Measurements from ENCODE around the gene C2CD2.

Gene C2CD2

DNA sequence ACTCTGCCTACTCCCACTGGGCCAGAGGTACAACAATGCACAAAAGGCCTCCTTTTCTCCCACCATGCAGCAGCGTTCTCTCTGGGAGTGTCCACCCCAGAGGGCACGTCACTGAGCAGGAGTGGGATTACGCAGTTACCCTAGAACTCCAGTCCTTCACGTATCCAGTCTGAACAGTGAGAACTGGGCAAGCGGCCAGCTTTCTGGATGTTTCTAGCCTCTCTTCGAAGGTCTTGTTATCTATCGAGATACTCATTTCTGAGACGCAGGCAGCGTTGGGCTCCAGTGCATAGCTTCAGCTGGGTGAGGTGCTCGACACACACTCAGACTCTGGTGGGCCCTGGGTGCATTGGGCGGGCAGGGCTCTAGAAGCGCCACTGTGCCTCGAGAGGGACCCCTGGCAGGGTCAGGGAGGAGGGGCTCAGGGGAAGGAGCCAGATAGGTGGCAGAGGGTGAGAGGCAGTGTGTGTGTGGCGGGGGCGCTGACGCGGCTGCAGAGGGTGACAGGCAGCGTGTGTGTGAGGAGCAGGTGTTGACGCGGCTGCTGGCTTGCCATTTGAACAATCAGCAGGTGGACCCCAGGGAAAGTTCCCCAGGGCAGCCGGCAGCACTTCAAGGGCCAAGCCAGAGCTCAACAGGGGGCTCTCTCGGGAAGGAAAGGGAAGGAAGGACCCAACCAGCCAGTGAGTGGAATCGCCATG is 102.6 kb downstream of the C2CD2 start:
- ATAC-seq, result no peak

DNA sequence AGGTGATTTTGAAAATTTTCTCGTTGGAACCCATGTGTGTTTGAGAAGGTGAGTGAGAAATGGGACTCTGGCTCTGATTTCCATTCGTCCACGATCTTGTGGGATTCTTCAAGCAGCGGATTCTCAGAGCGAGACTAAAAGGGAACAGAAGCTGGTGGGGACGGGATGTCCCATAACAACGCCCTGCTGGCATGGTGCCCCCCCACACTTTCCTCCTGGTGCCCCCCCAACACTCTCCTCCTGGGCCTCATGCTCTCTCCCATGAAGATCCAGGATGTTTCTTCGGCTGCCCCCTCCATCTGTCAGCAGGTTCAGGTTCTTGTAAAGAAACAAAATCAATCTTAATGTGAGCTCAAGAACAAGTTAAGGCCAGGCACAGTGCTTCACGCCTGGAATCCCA is 103.7 kb downstream of the C2CD2 start:
- no peak for ATAC-seq
- TF ChIP-seq TOX (CRISPR knock-in tag; IDR thresholded peaks at IDR 0.05; ENCODE audit: borderline replicate concordance) (no peak), BACH2 (CRISPR knock-in tag; IDR thresholded peaks at IDR 0.05; ENCODE audit: borderline replicate concordance) (no peak)
- TF ChIP-seq, protein P1, sequence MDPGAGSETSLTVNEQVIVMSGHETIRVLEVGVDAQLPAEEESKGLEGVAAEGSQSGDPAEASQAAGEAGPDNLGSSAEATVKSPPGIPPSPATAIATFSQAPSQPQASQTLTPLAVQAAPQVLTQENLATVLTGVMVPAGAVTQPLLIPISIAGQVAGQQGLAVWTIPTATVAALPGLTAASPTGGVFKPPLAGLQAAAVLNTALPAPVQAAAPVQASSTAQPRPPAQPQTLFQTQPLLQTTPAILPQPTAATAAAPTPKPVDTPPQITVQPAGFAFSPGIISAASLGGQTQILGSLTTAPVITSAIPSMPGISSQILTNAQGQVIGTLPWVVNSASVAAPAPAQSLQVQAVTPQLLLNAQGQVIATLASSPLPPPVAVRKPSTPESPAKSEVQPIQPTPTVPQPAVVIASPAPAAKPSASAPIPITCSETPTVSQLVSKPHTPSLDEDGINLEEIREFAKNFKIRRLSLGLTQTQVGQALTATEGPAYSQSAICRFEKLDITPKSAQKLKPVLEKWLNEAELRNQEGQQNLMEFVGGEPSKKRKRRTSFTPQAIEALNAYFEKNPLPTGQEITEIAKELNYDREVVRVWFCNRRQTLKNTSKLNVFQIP (CRISPR knock-in tag; IDR thresholded peaks at IDR 0.05; ENCODE audit: borderline replicate concordance, low read depth), result no peak
- TF ChIP-seq, protein P2, sequence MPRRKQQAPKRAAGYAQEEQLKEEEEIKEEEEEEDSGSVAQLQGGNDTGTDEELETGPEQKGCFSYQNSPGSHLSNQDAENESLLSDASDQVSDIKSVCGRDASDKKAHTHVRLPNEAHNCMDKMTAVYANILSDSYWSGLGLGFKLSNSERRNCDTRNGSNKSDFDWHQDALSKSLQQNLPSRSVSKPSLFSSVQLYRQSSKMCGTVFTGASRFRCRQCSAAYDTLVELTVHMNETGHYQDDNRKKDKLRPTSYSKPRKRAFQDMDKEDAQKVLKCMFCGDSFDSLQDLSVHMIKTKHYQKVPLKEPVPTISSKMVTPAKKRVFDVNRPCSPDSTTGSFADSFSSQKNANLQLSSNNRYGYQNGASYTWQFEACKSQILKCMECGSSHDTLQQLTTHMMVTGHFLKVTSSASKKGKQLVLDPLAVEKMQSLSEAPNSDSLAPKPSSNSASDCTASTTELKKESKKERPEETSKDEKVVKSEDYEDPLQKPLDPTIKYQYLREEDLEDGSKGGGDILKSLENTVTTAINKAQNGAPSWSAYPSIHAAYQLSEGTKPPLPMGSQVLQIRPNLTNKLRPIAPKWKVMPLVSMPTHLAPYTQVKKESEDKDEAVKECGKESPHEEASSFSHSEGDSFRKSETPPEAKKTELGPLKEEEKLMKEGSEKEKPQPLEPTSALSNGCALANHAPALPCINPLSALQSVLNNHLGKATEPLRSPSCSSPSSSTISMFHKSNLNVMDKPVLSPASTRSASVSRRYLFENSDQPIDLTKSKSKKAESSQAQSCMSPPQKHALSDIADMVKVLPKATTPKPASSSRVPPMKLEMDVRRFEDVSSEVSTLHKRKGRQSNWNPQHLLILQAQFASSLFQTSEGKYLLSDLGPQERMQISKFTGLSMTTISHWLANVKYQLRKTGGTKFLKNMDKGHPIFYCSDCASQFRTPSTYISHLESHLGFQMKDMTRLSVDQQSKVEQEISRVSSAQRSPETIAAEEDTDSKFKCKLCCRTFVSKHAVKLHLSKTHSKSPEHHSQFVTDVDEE (CRISPR knock-in tag; IDR thresholded peaks at IDR 0.05), result no peak

More for the DNA sequence above, 102.6 kb downstream of the C2CD2 start:
- TF ChIP-seq, protein P1 (CRISPR knock-in tag; IDR thresholded peaks at IDR 0.05; ENCODE audit: borderline replicate concordance, low read depth), result no peak
- TF ChIP-seq, protein P2 (CRISPR knock-in tag; IDR thresholded peaks at IDR 0.05), result no peak
- TF ChIP-seq, protein P3, sequence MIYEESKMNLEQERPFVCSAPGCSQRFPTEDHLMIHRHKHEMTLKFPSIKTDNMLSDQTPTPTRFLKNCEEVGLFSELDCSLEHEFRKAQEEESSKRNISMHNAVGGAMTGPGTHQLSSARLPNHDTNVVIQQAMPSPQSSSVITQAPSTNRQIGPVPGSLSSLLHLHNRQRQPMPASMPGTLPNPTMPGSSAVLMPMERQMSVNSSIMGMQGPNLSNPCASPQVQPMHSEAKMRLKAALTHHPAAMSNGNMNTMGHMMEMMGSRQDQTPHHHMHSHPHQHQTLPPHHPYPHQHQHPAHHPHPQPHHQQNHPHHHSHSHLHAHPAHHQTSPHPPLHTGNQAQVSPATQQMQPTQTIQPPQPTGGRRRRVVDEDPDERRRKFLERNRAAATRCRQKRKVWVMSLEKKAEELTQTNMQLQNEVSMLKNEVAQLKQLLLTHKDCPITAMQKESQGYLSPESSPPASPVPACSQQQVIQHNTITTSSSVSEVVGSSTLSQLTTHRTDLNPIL (CRISPR knock-in tag; IDR thresholded peaks at IDR 0.05; ENCODE audit: low read depth), result no peak

DNA sequence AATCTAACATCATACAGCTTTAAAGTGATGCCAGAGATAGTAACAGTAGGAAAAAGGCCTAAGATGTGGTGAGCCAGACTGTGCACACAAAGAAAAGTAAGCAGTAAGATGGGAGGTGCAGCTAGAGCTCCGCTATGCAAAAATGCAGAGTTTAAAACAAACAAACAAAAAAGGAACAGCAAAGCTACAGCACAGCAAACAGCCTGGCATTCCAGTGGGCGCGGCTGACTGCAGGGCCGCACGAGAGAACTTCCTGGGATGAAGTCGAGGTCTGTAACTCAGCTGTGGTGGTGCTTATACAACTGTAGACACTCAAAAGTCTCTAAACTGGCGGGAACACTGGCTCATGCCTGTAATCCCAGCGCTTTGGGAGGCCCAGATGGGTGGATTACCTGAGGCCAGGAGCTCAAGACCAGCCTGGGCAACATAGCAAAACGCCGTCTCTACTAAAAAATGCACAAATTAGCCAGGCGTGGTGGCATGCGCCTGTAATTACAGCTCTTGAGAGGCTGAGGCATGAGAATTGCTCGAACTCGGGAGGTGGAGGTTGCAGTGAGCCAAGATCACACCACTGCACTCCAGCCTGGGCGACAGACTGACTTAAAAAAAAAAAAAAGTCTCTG is 104.7 kb downstream of the C2CD2 start:
- no peak for ATAC-seq
- no peak for TF ChIP-seq ZNF8 (CRISPR knock-in tag; IDR thresholded peaks at IDR 0.05)
- TF ChIP-seq, protein P4, sequence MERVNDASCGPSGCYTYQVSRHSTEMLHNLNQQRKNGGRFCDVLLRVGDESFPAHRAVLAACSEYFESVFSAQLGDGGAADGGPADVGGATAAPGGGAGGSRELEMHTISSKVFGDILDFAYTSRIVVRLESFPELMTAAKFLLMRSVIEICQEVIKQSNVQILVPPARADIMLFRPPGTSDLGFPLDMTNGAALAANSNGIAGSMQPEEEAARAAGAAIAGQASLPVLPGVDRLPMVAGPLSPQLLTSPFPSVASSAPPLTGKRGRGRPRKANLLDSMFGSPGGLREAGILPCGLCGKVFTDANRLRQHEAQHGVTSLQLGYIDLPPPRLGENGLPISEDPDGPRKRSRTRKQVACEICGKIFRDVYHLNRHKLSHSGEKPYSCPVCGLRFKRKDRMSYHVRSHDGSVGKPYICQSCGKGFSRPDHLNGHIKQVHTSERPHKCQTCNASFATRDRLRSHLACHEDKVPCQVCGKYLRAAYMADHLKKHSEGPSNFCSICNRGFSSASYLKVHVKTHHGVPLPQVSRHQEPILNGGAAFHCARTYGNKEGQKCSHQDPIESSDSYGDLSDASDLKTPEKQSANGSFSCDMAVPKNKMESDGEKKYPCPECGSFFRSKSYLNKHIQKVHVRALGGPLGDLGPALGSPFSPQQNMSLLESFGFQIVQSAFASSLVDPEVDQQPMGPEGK (CRISPR knock-in tag; IDR thresholded peaks at IDR 0.05; ENCODE audit: borderline replicate concordance), result no peak
- no peak for TF ChIP-seq RARB (CRISPR knock-in tag; IDR thresholded peaks at IDR 0.05)
- TF ChIP-seq ISL1 (CRISPR knock-in tag; IDR thresholded peaks at IDR 0.05), result no peak
- TF ChIP-seq TCF4 (CRISPR knock-in tag; IDR thresholded peaks at IDR 0.05; ENCODE audit: borderline replicate concordance), result no peak
- TF ChIP-seq ZNF565 (CRISPR knock-in tag; conservative IDR thresholded peaks at IDR 0.05; ENCODE audit: low read depth), result no peak
- TF ChIP-seq GLIS3 (CRISPR knock-in tag; IDR thresholded peaks at IDR 0.05), result no peak
- no peak for TF ChIP-seq ZNF70 (CRISPR knock-in tag; IDR thresholded peaks at IDR 0.05)
- TF ChIP-seq PPARA (CRISPR knock-in tag; IDR thresholded peaks at IDR 0.05; ENCODE audit: borderline replicate concordance), result no peak
- TF ChIP-seq ESRRG (CRISPR knock-in tag; IDR thresholded peaks at IDR 0.05), result no peak
- TF ChIP-seq ARNTL (CRISPR knock-in tag; IDR thresholded peaks at IDR 0.05; ENCODE audit: borderline replicate concordance, low read depth), result no peak
- TF ChIP-seq OSR1 (CRISPR knock-in tag; IDR thresholded peaks at IDR 0.05), result no peak
- TF ChIP-seq ZC3H10 (CRISPR knock-in tag; IDR thresholded peaks at IDR 0.05), result no peak
- TF ChIP-seq ZFP3 (CRISPR knock-in tag; IDR thresholded peaks at IDR 0.05), result no peak
- TF ChIP-seq CSDC2 (CRISPR knock-in tag; IDR thresholded peaks at IDR 0.05), result no peak
- no peak for TF ChIP-seq ZFP30 (CRISPR knock-in tag; IDR thresholded peaks at IDR 0.05)
- TF ChIP-seq, protein P2 (CRISPR knock-in tag; IDR thresholded peaks at IDR 0.05), result no peak

Data from SK-N-SH treated with all-trans-retinoic acid at 6 μM for 48 hours (cell line).